Gastrocnemius medialis (tissue), 4 donors: Measurements from ENCODE around the gene PIEZO1. TPM values are rescaled to one million over a fixed set of nuclear protein-coding genes. Genes with fewer than 3 reads are reported as not detected.

Source experiments
- ATAC-seq, 2 donors: fragments of 150-250 bp; one replicate each; pipeline ENCODE4 v1.9.1; 2016
- DNase-seq, 2 donors: peaks; one replicate each; pipeline ENCODE4 v3.0.0-alpha.2; 2019
- H3K27ac ChIP-seq, 4 donors: fragments of 200-600 bp; sonication (generic); 1 replicate in 1 of 4; 2 replicates in 3 of 4; pipeline ENCODE4 v1.5.1; 2016 to 2018; ENCODE audit warnings: mild to moderate bottlenecking in 2 of 4, moderate library complexity in 1 of 4
- H3K27me3 ChIP-seq, 3 donors: fragments of 200-600 bp; sonication (generic) in 2 of 3; 1 replicate in 1 of 3; 2 replicates in 2 of 3; pipeline versions ENCODE4 v1.5.1 to v1.6.0; 2016 to 2019; ENCODE audit warnings: mild to moderate bottlenecking in 1 of 3, moderate library complexity in 1 of 3
- H3K36me3 ChIP-seq, 2 donors: fragments of 200-600 bp; sonication (generic) in 1 of 2; one replicate each; pipeline ENCODE4 v1.5.1; 2017 to 2018
- H3K4me1 ChIP-seq, 2 donors: fragments of 200-600 bp; sonication (generic) in 1 of 2; one replicate each; pipeline ENCODE4 v1.5.1; 2016 to 2017; ENCODE audit warnings: mild to moderate bottlenecking in 2 of 2
- H3K4me3 ChIP-seq, 4 donors: fragments of 200-600 bp; sonication (generic) in 3 of 4; 1 replicate in 1 of 4; 2 replicates in 3 of 4; pipeline ENCODE4 v1.5.1; 2016 to 2019; ENCODE audit warnings: mild to moderate bottlenecking in 2 of 4
- H3K9me3 ChIP-seq, 3 donors: fragments of 200-600 bp; sonication (generic) in 2 of 3; 1 replicate in 1 of 3; 2 replicates in 2 of 3; pipeline ENCODE4 v1.5.1; 2016 to 2019
- POLR2A ChIP-seq, 2 donors: fragments of 450-650 bp; IDR thresholded peaks; one replicate each; pipeline ENCODE4 v1.6.1; 2017; ENCODE audit warnings: antibody characterized with exemption in 2 of 2, mild to moderate bottlenecking in 2 of 2, moderate library complexity in 2 of 2
- in situ Hi-C, 4 donors: fragments of 200-750 bp; cut with MboI; loops; one replicate each; pipeline versions ENCODE4 v1.15.0 to v1.8.0; 2017; ENCODE audit warnings: low sequenced_read_pairs in 4 of 4
- intact Hi-C: fragments of 100-400 bp; cut with DNase I; formaldehyde crosslinking; loops from one replicate; pipeline ENCODE4 v1.15.1; 2023; ENCODE audit warnings: low total_unique reads
- total RNA-seq, 4 donors: library from RNA; depleted of rRNA; stranded (reverse); fragments of >200 nt; gene quantifications; one replicate each; pipeline versions ENCODE4 v1.1.0 to v1.2.3, GENCODE V29; 2016
- TF ChIP-seq, protein P1 (sequence below), 5 experiments: fragments of 450-650 bp in 3 of 5; fragments of 200-600 bp in 2 of 5; sonication (generic) in 2 of 5; IDR thresholded peaks in 4 of 5; conservative IDR thresholded peaks in 1 of 5; 1 replicate in 4 of 5; 2 replicates in 1 of 5; pipeline ENCODE4 v1.5.1; 2016 to 2019; ENCODE audit warnings: antibody characterized with exemption in 5 of 5, mild to moderate bottlenecking in 3 of 5, moderate library complexity in 3 of 5

PIEZO1 gene
- total RNA-seq, 4 donors from 2014 or later: 9.0 to 37.0 (median 16.5) TPM

- Histone ChIP-seq H3K27ac (peak overlapping the region in 2 of 4 donors; percentile 75 to 83), H3K4me3 (no peak overlapping the region), H3K36me3 (no peaks in the 10 kb centered on the region), H3K4me1 (peaks cover 41 to 57% of the 10 kb centered on the region in 2 donors), H3K27me3 (no peaks in the 10 kb centered on the region), H3K9me3 (no peaks in the 10 kb centered on the region)
- TF ChIP-seq, protein P1, sequence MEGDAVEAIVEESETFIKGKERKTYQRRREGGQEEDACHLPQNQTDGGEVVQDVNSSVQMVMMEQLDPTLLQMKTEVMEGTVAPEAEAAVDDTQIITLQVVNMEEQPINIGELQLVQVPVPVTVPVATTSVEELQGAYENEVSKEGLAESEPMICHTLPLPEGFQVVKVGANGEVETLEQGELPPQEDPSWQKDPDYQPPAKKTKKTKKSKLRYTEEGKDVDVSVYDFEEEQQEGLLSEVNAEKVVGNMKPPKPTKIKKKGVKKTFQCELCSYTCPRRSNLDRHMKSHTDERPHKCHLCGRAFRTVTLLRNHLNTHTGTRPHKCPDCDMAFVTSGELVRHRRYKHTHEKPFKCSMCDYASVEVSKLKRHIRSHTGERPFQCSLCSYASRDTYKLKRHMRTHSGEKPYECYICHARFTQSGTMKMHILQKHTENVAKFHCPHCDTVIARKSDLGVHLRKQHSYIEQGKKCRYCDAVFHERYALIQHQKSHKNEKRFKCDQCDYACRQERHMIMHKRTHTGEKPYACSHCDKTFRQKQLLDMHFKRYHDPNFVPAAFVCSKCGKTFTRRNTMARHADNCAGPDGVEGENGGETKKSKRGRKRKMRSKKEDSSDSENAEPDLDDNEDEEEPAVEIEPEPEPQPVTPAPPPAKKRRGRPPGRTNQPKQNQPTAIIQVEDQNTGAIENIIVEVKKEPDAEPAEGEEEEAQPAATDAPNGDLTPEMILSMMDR (IDR thresholded peaks at IDR 0.05 in 4 of 5, conservative IDR thresholded peaks at IDR 0.05 in 1 of 5): no peak
- no peak for TF ChIP-seq POLR2A (IDR thresholded peaks at IDR 0.05)
- no peak for DNase-seq
- no peak for ATAC-seq
- in situ Hi-C loops: no loop called here
- intact Hi-C loops: no loop called here
Observed at GRCh38 chr16:88676502-88677242, 108.3 kb downstream of the PIEZO1 start.

- in situ Hi-C loops (no loop called here), intact Hi-C loops (loop anchor here (1.0 kb wide), 1 partner anchor 12 kb away; the partner anchor contains the start of gene SNAI3)
- Histone ChIP-seq H3K36me3 (no peaks in the 10 kb centered on the region), H3K27ac (peak overlapping the region; percentile 75 to 84 (median 82)), H3K27me3 (no peaks in the 10 kb centered on the region), H3K4me3 (peak overlapping the region in 1 of 4 donors; percentile 2), H3K9me3 (no peaks in the 10 kb centered on the region), H3K4me1 (peaks cover 46 to 57% of the 10 kb centered on the region in 2 donors)
- DNase-seq (peak; percentile 39 to 66), ATAC-seq (peak; percentile 79 to 85)
- peak in 1 of 2 donors; percentile 16 for TF ChIP-seq POLR2A (IDR thresholded peaks at IDR 0.05)
- TF ChIP-seq, protein P1 (IDR thresholded peaks at IDR 0.05 in 4 of 5, conservative IDR thresholded peaks at IDR 0.05 in 1 of 5): no peak
Observed at GRCh38 chr16:88673716-88674379, 111.2 kb downstream of the PIEZO1 start.

GRCh38 chr16:88672776-88673175, 112.2 kb downstream of the PIEZO1 start:
- peak; percentile 11 to 37 for ATAC-seq
- Histone ChIP-seq H3K27ac (peak overlapping the region; percentile 75 to 84 (median 82)), H3K4me3 (no peak overlapping the region)

DNA sequence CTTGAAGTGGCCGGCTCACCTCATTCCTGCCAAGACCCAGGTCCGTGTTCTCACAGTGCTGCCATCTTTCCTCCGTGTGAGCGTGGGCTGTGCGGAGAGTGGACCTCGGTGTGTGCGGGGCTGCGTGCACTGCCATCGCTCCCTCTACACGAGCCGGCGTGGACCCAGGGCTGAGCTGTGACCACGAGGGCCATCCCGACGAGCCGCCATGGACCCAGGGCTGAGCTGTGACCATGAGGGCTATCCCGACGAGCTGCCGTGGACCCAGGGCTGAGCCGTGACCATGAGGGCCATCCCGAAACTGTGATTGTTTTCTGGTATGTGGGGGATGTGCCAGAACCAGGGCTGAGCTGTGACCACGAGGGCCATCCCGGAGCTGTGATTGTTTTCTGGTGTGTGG, 113.2 kb downstream of the PIEZO1 start:
- Histone ChIP-seq H3K4me3 (no peak overlapping the region), H3K4me1 (peaks cover 39 to 41% of the 10 kb centered on the region in 2 donors), H3K27ac (peak overlapping the region in 1 of 4 donors; percentile 75), H3K36me3 (no peaks in the 10 kb centered on the region), H3K9me3 (no peaks in the 10 kb centered on the region), H3K27me3 (no peaks in the 10 kb centered on the region)
- intact Hi-C loops (no loop called here), in situ Hi-C loops (no loop called here)
- TF ChIP-seq, protein P1 (IDR thresholded peaks at IDR 0.05 in 4 of 5, conservative IDR thresholded peaks at IDR 0.05 in 1 of 5): no peak
- no peak for TF ChIP-seq POLR2A (IDR thresholded peaks at IDR 0.05)
- DNase-seq (no peak), ATAC-seq (no peak)

More at GRCh38 chr16:88672776-88673175, 112.2 kb downstream of the PIEZO1 start:
- no peaks in the 10 kb centered on the region for H3K27me3 ChIP-seq
- intact Hi-C loops (no loop called here), in situ Hi-C loops (no loop called here)
- TF ChIP-seq, protein P1 (IDR thresholded peaks at IDR 0.05 in 4 of 5, conservative IDR thresholded peaks at IDR 0.05 in 1 of 5): peak in 2 of 5 experiments; percentile 28 to 30
- TF ChIP-seq POLR2A (IDR thresholded peaks at IDR 0.05): no peak
- H3K9me3 ChIP-seq: no peaks in the 10 kb centered on the region
- DNase-seq: peak in 1 of 2 donors; percentile 50
- H3K36me3 ChIP-seq: no peaks in the 10 kb centered on the region
- peaks cover 46 to 50% of the 10 kb centered on the region in 2 donors for H3K4me1 ChIP-seq
